ENCODE measurements around the gene RDH8. TPM values are rescaled to one million over a fixed set of nuclear protein-coding genes. Genes with fewer than 3 reads are reported as not detected.

Gene RDH8
- total and polyA plus RNA-seq, 2 of the 8 experiments (the other 6 are each of a cell fraction or from before 2014, with no cell fraction given), result 0.38 TPM; not detected in 1

GRCh38 chr19:10004617-10005016 is 8.7 kb upstream of the RDH8 start:
- ChIA-PET CTCF (ENCODE audit: partially characterized antibody) (interaction anchor here (0.7 to 2.1 kb wide), 6 partner anchors 10 to 74 kb away, joined by 3 to 5 read pairs (median 3); no protein-coding TSS in a partner anchor), POLR2A (ENCODE audit: partially characterized antibody) (interaction anchor here (1.3 to 1.4 kb wide), 2 partner anchors 74 to 105 kb away, joined by 3 to 4 read pairs; no protein-coding TSS in a partner anchor)
- peaks cover 1 to 8% (median 5%) of the 10 kb centered on the region in 4 experiments for H3K4me1 ChIP-seq (replicated peaks in 1 of 4; ENCODE audit: control insufficient read depth in 3 of 4, insufficient read depth in 4 of 4, low read length in 3 of 4)
- H3K9me3 ChIP-seq (ENCODE audit: insufficient read depth in 2 of 2, low read depth in 1 of 2, low read length in 1 of 2), result no peaks in the 10 kb centered on the region
- H2AK5ac ChIP-seq (ENCODE audit: low read depth, low read length), result no peak overlapping the region
- no peak overlapping the region for H3K9ac ChIP-seq (replicated peaks in 1 of 4; ENCODE audit: extremely low read depth in 1 of 4, low read depth in 3 of 4, low read length in 3 of 4)
- H2BK120ac ChIP-seq (replicated peaks; ENCODE audit: low read depth, low read length), result no peak overlapping the region
- no peaks in the 10 kb centered on the region for H3K79me1 ChIP-seq (ENCODE audit: low read depth, low read length)
- FAIRE-seq (no peak), DNase-seq (ENCODE audit: low read depth in 1 of 2, low spot score in 2 of 2) (no peak)
- H3K4me3 ChIP-seq (ENCODE audit: extremely low read depth in 1 of 4, insufficient read depth in 2 of 4, low read depth in 3 of 4, low read length in 4 of 4), result no peak overlapping the region
- peaks cover 0 to 6% (median 3%) of the 10 kb centered on the region in 4 experiments; a peak in 6 of 7 replicates for H3K27me3 ChIP-seq (replicated peaks in 1 of 4; ENCODE audit: control insufficient read depth in 3 of 4, extremely low read depth in 1 of 4, insufficient read depth in 3 of 4, low read length in 3 of 4)
- peaks cover 2 to 7% of the 10 kb centered on the region in 2 experiments for H4K20me1 ChIP-seq (replicated peaks in 1 of 2; ENCODE audit: control insufficient read depth in 1 of 2, insufficient read depth in 2 of 2, low read length in 2 of 2)
- no peak overlapping the region for H4K8ac ChIP-seq (ENCODE audit: extremely low read depth, insufficient read depth, low read length)
- H4K91ac ChIP-seq (replicated peaks; ENCODE audit: insufficient read length, low read length), result no peak overlapping the region
- 88% methylated on average over 9 of the region's 9 CpGs; no CpG with 5 or more reads in 1 of the 2 experiments for WGBS, 2 experiments (ENCODE audit: extremely low coverage in 1 of 2, insufficient coverage in 1 of 2, insufficient read length in 1 of 2, insufficient replicate concordance in 2 of 2, low coverage in 1 of 2, low lambda C conversion rate in 2 of 2, missing lambda C conversion rate in 1 of 2)
- H3K18ac ChIP-seq (ENCODE audit: extremely low read depth, low read length), result no peak overlapping the region
- H3K4me2 ChIP-seq (ENCODE audit: insufficient read depth in 1 of 2, low read depth in 2 of 2, low read length in 2 of 2), result no peak overlapping the region
- H2BK20ac ChIP-seq (ENCODE audit: low read length), result no peak overlapping the region
- H3K79me2 ChIP-seq (ENCODE audit: control insufficient read depth in 1 of 2, insufficient read depth in 2 of 2, low read length in 2 of 2), result no peaks in the 10 kb centered on the region
- no peak overlapping the region for H3K23ac ChIP-seq (ENCODE audit: insufficient read length)
- no peak overlapping the region; the same call in 1 of the 2 replicates for H2BK5ac ChIP-seq (ENCODE audit: low read depth, low read length)
- no peak overlapping the region for H4K5ac ChIP-seq (ENCODE audit: insufficient read length, low read depth, low read length)
- no peak overlapping the region for H3K56ac ChIP-seq (replicated peaks; ENCODE audit: insufficient read length, low read depth, low read length)
- H3K27ac ChIP-seq (ENCODE audit: low read depth, low read length), result no peak overlapping the region
- H3K4ac ChIP-seq (replicated peaks; ENCODE audit: insufficient read length, low read depth, low read length), result no peak overlapping the region
- H3K14ac ChIP-seq (ENCODE audit: insufficient read length), result no peak overlapping the region
- H3K36me3 ChIP-seq (ENCODE audit: control insufficient read depth in 2 of 4, insufficient read depth in 4 of 4, low read length in 3 of 4), result no peaks in the 10 kb centered on the region
- peaks cover 10% of the 10 kb centered on the region; the same call in 1 of the 2 replicates for H3K23me2 ChIP-seq (ENCODE audit: low read depth, low read length)
- no peak overlapping the region for H2BK12ac ChIP-seq (ENCODE audit: low read depth, low read length)
- H2BK15ac ChIP-seq (ENCODE audit: low read length), result no peak overlapping the region
- no peak overlapping the region for H2AFZ ChIP-seq (ENCODE audit: low read length)
- TF ChIP-seq MAFK (IDR thresholded peaks at IDR 0.05; ENCODE audit: low read depth, low read length) (no peak), SUZ12 (IDR thresholded peaks at IDR 0.05; ENCODE audit: low read length) (no peak), JUND (IDR thresholded peaks at IDR 0.05; ENCODE audit: low read length) (no peak), CREB1 (IDR thresholded peaks at IDR 0.05) (no peak), EGR1 (IDR thresholded peaks at IDR 0.05; ENCODE audit: borderline replicate concordance, low read depth, low read length) (no peak), KDM5A (IDR thresholded peaks at IDR 0.05; ENCODE audit: low read length) (no peak), TAF7 (optimal IDR thresholded peaks at IDR 0.05; ENCODE audit: borderline replicate concordance, low read depth, low read length) (no peak), TEAD4 (IDR thresholded peaks at IDR 0.05; ENCODE audit: low read depth, low read length) (no peak), NRF1 (IDR thresholded peaks at IDR 0.05; ENCODE audit: low read depth, low read length) (no peak), SP1 (IDR thresholded peaks at IDR 0.05; ENCODE audit: low read depth, low read length) (no peak), ASH2L (IDR thresholded peaks at IDR 0.05; ENCODE audit: low read length) (no peak), YY1 (IDR thresholded peaks at IDR 0.05; ENCODE audit: low read depth, low read length) (no peak), GABPA (IDR thresholded peaks at IDR 0.05; ENCODE audit: borderline replicate concordance, insufficient read depth, low read length) (no peak), TBP (IDR thresholded peaks at IDR 0.05; ENCODE audit: low read depth, low read length) (no peak), ZNF274 (IDR thresholded peaks at IDR 0.05; ENCODE audit: borderline replicate concordance, extremely low read depth, low read length) (no peak)

All from H1 (cell line).